ENCODE data around the gene ZSCAN21.

Gene ZSCAN21

GRCh38 chr7:100016215-100016901, 33.2 kb upstream of the ZSCAN21 start:
- peak overlapping the region; percentile 93 for H3K27ac ChIP-seq
- in situ Hi-C loops (cut with HindIII; ENCODE audit: low pct_ligation_motif_present, low sequenced_read_pairs) = no loop called here
- TF ChIP-seq, protein P1, sequence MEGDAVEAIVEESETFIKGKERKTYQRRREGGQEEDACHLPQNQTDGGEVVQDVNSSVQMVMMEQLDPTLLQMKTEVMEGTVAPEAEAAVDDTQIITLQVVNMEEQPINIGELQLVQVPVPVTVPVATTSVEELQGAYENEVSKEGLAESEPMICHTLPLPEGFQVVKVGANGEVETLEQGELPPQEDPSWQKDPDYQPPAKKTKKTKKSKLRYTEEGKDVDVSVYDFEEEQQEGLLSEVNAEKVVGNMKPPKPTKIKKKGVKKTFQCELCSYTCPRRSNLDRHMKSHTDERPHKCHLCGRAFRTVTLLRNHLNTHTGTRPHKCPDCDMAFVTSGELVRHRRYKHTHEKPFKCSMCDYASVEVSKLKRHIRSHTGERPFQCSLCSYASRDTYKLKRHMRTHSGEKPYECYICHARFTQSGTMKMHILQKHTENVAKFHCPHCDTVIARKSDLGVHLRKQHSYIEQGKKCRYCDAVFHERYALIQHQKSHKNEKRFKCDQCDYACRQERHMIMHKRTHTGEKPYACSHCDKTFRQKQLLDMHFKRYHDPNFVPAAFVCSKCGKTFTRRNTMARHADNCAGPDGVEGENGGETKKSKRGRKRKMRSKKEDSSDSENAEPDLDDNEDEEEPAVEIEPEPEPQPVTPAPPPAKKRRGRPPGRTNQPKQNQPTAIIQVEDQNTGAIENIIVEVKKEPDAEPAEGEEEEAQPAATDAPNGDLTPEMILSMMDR (IDR thresholded peaks at IDR 0.05; ENCODE audit: low read depth, low read length, missing control alignments) = peak; percentile 15
- H3K27me3 ChIP-seq (replicated peaks) = no peaks in the 10 kb centered on the region
- peaks cover 7% of the 10 kb centered on the region for H3K36me3 ChIP-seq (replicated peaks)
- DNase-seq = peak; percentile 9
- H3K4me3 ChIP-seq (ENCODE audit: low read depth, low read length) = peak overlapping the region; percentile 91

DNA sequence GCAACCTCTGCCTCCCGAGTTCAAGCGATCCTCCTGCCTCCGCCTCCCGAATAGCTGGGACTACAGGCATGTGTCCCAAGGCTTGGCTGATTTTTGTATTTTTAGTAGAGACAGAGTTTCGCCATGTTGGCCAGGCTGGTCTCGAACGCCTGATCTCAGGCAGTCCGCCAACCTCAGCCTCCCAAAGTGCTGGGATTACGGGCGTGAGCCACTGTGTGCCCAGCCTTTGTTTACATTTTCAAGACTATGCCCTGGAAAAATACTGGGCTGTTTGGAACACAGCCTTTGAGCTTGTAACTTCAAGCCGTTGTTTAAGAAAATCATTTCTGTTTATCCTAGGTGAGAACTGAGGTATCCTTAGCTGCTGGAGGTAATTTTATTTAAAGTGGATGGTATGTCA, 32.3 kb upstream of the ZSCAN21 start:
- TF ChIP-seq, protein P1 (IDR thresholded peaks at IDR 0.05; ENCODE audit: low read depth, low read length, missing control alignments) = no peak
- peaks cover 7% of the 10 kb centered on the region for H3K36me3 ChIP-seq (replicated peaks)
- in situ Hi-C loops (cut with HindIII; ENCODE audit: low pct_ligation_motif_present, low sequenced_read_pairs) = no loop called here
- H3K4me3 ChIP-seq (ENCODE audit: low read depth, low read length) = no peak overlapping the region
- H3K27me3 ChIP-seq (replicated peaks) = no peaks in the 10 kb centered on the region
- no peak overlapping the region for H3K27ac ChIP-seq
- no peak for DNase-seq

DNA sequence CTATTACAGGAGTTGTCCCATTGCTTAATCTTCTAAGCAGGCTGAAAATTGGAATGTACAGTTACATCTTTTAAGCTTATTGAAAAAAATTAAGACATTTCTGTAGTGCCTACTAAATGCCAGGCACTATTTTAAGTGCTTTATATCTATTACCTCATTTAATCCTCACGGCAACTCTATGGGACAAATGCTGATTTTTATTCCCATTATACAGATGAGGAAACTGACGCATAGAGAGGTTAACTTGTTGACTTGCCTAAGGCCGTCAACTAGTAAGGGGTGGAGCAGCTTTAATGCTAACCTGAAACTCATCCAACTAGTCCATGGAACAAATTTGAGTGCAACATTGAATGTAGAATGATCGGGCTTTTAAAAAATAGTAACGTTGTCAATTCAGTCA, 31.7 kb upstream of the ZSCAN21 start:
- DNase-seq = no peak
- Histone ChIP-seq H3K27me3 (replicated peaks) (no peaks in the 10 kb centered on the region), H3K36me3 (replicated peaks) (peaks cover 7% of the 10 kb centered on the region), H3K4me3 (ENCODE audit: low read depth, low read length) (no peak overlapping the region), H3K27ac (no peak overlapping the region)
- TF ChIP-seq, protein P1 (IDR thresholded peaks at IDR 0.05; ENCODE audit: low read depth, low read length, missing control alignments) = no peak
- in situ Hi-C loops (cut with HindIII; ENCODE audit: low pct_ligation_motif_present, low sequenced_read_pairs) = no loop called here

DNA sequence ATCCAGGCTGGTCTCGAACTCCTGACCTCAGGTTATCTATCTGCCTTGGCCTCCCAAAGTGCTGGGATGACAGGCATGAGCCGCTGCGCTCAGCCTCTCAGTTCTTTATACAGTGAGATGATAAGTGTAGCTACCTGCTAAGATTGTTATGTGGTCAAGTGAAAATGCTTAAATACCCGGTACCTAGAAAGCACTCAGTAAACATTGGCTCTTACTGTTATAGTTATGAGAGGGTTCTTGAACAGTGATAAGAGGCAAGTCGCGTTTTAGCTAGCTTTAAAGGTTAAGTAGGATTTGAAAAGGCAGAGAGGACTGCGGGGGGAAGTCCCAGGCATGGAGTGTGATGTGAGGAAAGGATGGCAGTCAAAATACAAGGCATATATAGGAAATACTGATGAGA, 29.7 kb upstream of the ZSCAN21 start:
- Histone ChIP-seq H3K36me3 (replicated peaks) (peaks cover 21% of the 10 kb centered on the region), H3K27me3 (replicated peaks) (no peaks in the 10 kb centered on the region), H3K4me3 (ENCODE audit: low read depth, low read length) (no peak overlapping the region), H3K27ac (no peak overlapping the region)
- DNase-seq = no peak
- TF ChIP-seq, protein P1 (IDR thresholded peaks at IDR 0.05; ENCODE audit: low read depth, low read length, missing control alignments) = no peak
- in situ Hi-C loops (cut with HindIII; ENCODE audit: low pct_ligation_motif_present, low sequenced_read_pairs) = no loop called here

- TF ChIP-seq, protein P1 (IDR thresholded peaks at IDR 0.05; ENCODE audit: low read depth, low read length, missing control alignments) = no peak
- no peak for DNase-seq
- H3K27me3 ChIP-seq (replicated peaks) = no peaks in the 10 kb centered on the region
- H3K36me3 ChIP-seq (replicated peaks) = peaks cover 29% of the 10 kb centered on the region
- in situ Hi-C loops (cut with HindIII; ENCODE audit: low pct_ligation_motif_present, low sequenced_read_pairs) = no loop called here
- no peak overlapping the region for H3K4me3 ChIP-seq (ENCODE audit: low read depth, low read length)
- no peak overlapping the region for H3K27ac ChIP-seq
Observed at GRCh38 chr7:100021297-100021696, 28.3 kb upstream of the ZSCAN21 start.

GRCh38 chr7:100022621-100023020, 27.0 kb upstream of the ZSCAN21 start:
- no peak for DNase-seq
- TF ChIP-seq, protein P1 (IDR thresholded peaks at IDR 0.05; ENCODE audit: low read depth, low read length, missing control alignments) = no peak
- Histone ChIP-seq H3K36me3 (replicated peaks) (peaks cover 38% of the 10 kb centered on the region), H3K4me3 (ENCODE audit: low read depth, low read length) (no peak overlapping the region), H3K27me3 (replicated peaks) (no peaks in the 10 kb centered on the region), H3K27ac (no peak overlapping the region)
- in situ Hi-C loops (cut with HindIII; ENCODE audit: low pct_ligation_motif_present, low sequenced_read_pairs) = no loop called here

Data from brain microvascular endothelial cell (primary cell).